HepG2 (cell line): Measurements from ENCODE around the gene TRIM7. TPM values are rescaled to one million over a fixed set of nuclear protein-coding genes. Genes with fewer than 3 reads are reported as not detected.
A peak's percentile ranks its signal among the peaks of the same experiment; 100 is the strongest.

Source experiments
- CBX1 ChIP-seq: IDR thresholded peaks from one replicate; pipeline ENCODE4 v1.6.1; 2016; ENCODE audit warnings: antibody characterized with exemption, low read depth
- EZH2 ChIP-seq: conservative IDR thresholded peaks from 2 replicates; pipeline ENCODE4 v1.6.1; 2012; ENCODE audit warnings: mild to moderate bottlenecking, low read depth, low read length, moderate library complexity
- GATAD2A ChIP-seq: IDR thresholded peaks from 2 replicates; pipeline ENCODE4 v1.6.1; 2016
- MYNN ChIP-seq: sonication (generic); formaldehyde crosslinking; IDR thresholded peaks from 2 replicates; pipeline ENCODE4 v1.4.0; 2020; ENCODE audit warnings: mild to moderate bottlenecking, low read depth, missing genetic modification reagents
- NAIF1 ChIP-seq: sonication (generic); formaldehyde crosslinking; IDR thresholded peaks from 2 replicates; pipeline ENCODE4 v1.5.0; 2020; ENCODE audit warnings: mild to moderate bottlenecking, missing genetic modification reagents, borderline replicate concordance
- RFX5 ChIP-seq: IDR thresholded peaks from 2 replicates; pipeline ENCODE4 v1.6.1; 2011; ENCODE audit warnings: low read depth, low read length, improper control_type of control experiment
- SIN3A ChIP-seq: IDR thresholded peaks from 2 replicates; pipeline ENCODE4 v1.6.1; 2011; ENCODE audit warnings: low read depth, mild to moderate bottlenecking, control low read depth, low read length, borderline replicate concordance
- SIN3B ChIP-seq: fragments of 150-350 bp; IDR thresholded peaks from 2 replicates; pipeline ENCODE4 v1.6.1; 2014; ENCODE audit warnings: low read length
- SMAD9 ChIP-seq: sonication (generic); formaldehyde crosslinking; IDR thresholded peaks from 2 replicates; pipeline ENCODE4 v1.5.1; 2020; ENCODE audit warnings: mild to moderate bottlenecking, missing genetic modification reagents
- SNAI1 ChIP-seq: sonication (generic); formaldehyde crosslinking; IDR thresholded peaks from 2 replicates; pipeline ENCODE4 v1.5.0; 2020; ENCODE audit warnings: mild to moderate bottlenecking, missing genetic modification reagents, borderline replicate concordance
- SOX13 ChIP-seq, 3 experiments: fragments of 450-650 bp in 1 of 3; sonication (generic) in 1 of 3; formaldehyde crosslinking in 1 of 3; IDR thresholded peaks in 2 of 3; conservative IDR thresholded peaks in 1 of 3; 2 replicates each; pipeline versions ENCODE4 v1.5.0 to v1.6.1; 2016 to 2020; ENCODE audit warnings: antibody characterized with exemption in 1 of 3, mild to moderate bottlenecking in 1 of 3, missing compliant biosample characterization in 1 of 3, missing genetic modification reagents in 1 of 3, moderate library complexity in 1 of 3
- SPEN ChIP-seq: sonication (generic); formaldehyde crosslinking; IDR thresholded peaks from 2 replicates; pipeline ENCODE4 v1.5.1; 2020; ENCODE audit warnings: low read depth, mild to moderate bottlenecking, missing genetic modification reagents
- SRY ChIP-seq: sonication (generic); formaldehyde crosslinking; IDR thresholded peaks from 2 replicates; pipeline ENCODE4 v1.8.0; 2022; ENCODE audit warnings: mild to moderate bottlenecking, missing genetic modification reagents
- STAT5B ChIP-seq: sonication (generic); formaldehyde crosslinking; IDR thresholded peaks from 2 replicates; pipeline ENCODE4 v1.4.0; 2020; ENCODE audit warnings: missing genetic modification reagents
- STAT6 ChIP-seq: sonication (generic); formaldehyde crosslinking; IDR thresholded peaks from 2 replicates; pipeline ENCODE4 v1.4.0; 2020; ENCODE audit warnings: missing genetic modification reagents, mild to moderate bottlenecking, borderline replicate concordance
- TBP ChIP-seq: sonication (generic); formaldehyde crosslinking; IDR thresholded peaks from 2 replicates; pipeline ENCODE4 v1.5.0; 2020; ENCODE audit warnings: missing genetic modification reagents
- THAP7 ChIP-seq: sonication (generic); formaldehyde crosslinking; IDR thresholded peaks from 2 replicates; pipeline ENCODE4 v1.8.1; 2023; ENCODE audit warnings: mild to moderate bottlenecking, missing genetic modification reagents
- ZFP90 ChIP-seq: sonication (generic); formaldehyde crosslinking; IDR thresholded peaks from 2 replicates; pipeline ENCODE4 v1.8.0; 2022; ENCODE audit warnings: missing genetic modification reagents, mild to moderate bottlenecking, inconsistent platforms, borderline replicate concordance
- ZNF160 ChIP-seq: sonication (generic); formaldehyde crosslinking; IDR thresholded peaks from 2 replicates; pipeline ENCODE4 v1.8.0; 2022; ENCODE audit warnings: mild to moderate bottlenecking, inconsistent platforms, missing genetic modification reagents
- ZNF639 ChIP-seq: conservative IDR thresholded peaks from 2 replicates; pipeline ENCODE4 v1.6.1; 2018; ENCODE audit warnings: missing genetic modification reagents
- ZNF878 ChIP-seq: sonication (generic); formaldehyde crosslinking; IDR thresholded peaks from 2 replicates; pipeline ENCODE4 v1.8.1; 2023; ENCODE audit warnings: mild to moderate bottlenecking, missing genetic modification reagents, moderate library complexity
- polyA plus RNA-seq, 8 experiments: library from polyadenylated mRNA; depleted of rRNA in 3 of 8; stranded (reverse) in 7 of 8; unstranded in 1 of 8; fragments of >200 nt; fragmentation: Illumina TruSeq in 4 of 8; extraction: Trizol in 4 of 8; gene quantifications; 2 replicates each; pipeline versions ENCODE4 v1.2.1 to v1.2.3, GENCODE V29; 2011 to 2016; ENCODE audit warnings: low read depth in 4 of 8, missing spikeins in 1 of 8, mixed read lengths in 1 of 8; ENCODE audit not compliant: insufficient read depth in 1 of 8
- total RNA-seq, 5 experiments: library from RNA; depleted of rRNA; stranded (reverse); fragments of >200 nt; fragmentation: Illumina TruSeq; extraction: Trizol; gene quantifications; 2 replicates each; pipeline ENCODE4 v1.2.3, GENCODE V29; 2016; ENCODE audit warnings: low read depth in 1 of 5
- TF ChIP-seq, protein P1 (sequence below): sonication (generic); formaldehyde crosslinking; IDR thresholded peaks from 2 replicates; pipeline ENCODE4 v1.4.0; 2020; ENCODE audit warnings: missing genetic modification reagents, mild to moderate bottlenecking, borderline replicate concordance

TRIM7 gene
- total and polyA plus RNA-seq, 2 of the 13 experiments (the other 11 are each of a cell fraction or from before 2014, with no cell fraction given) = 0.13 TPM; not detected in 1

DNA sequence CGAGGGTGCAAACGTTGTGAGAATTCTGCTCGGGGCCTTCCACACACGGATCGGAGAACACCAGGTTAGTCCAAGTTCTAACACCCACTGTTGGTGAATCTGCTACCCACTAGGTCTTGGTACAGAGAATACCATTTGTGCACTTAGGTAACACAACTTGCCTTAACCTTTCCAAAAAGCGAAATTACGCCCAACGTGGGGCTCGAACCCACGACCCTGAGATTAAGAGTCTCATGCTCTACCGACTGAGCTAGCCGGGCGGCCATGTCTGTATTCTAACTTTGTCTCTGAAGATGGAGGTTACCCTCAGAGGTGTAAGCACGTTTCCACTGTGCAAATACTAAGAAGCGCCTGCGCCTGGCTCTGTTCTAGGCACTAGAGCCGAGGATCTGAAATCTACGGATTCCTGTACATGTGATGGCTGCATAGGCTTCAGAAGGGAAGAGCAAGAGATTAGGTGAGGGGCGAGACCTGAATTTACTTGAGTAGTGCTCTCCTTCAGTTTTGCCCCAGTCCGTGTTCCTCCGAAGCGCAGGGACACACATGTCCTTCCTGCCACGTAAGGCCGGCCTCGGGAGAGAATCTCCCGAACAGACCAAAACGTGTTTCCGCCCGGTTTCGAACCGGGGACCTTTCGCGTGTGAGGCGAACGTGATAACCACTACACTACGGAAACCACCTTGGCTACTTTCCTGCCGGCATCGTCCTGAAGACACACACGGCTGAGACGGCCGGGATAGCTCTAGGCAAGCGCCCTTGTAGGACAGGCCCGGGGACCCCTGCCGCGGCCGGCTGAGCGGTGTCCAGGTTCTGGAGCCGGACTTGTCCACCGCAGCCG, 17.0 kb upstream of the TRIM7 start (continued):
- TF ChIP-seq ZNF160 (CRISPR knock-in tag) (peak; percentile 55; the same call in 1 of the 2 replicates), ZFP90 (CRISPR knock-in tag) (no peak), RFX5 (no peak), SPEN (CRISPR knock-in tag) (0 out of 2 replicates have a peak, but pooled peaks have one; percentile 13), ZNF878 (CRISPR knock-in tag) (peak; percentile 53), CBX1 (peak; percentile 87), SOX13 (IDR thresholded peaks at IDR 0.05) (0 out of 2 replicates have a peak, but pooled peaks have one; percentile 26), SOX13 (CRISPR knock-in tag; conservative IDR thresholded peaks at IDR 0.05 in 1 of 2, IDR thresholded peaks at IDR 0.05 in 1 of 2) (peak in 1 of 2 experiments; percentile 13; a peak in 1 of 4 replicates), GATAD2A (CRISPR knock-in tag) (peak; percentile 80), THAP7 (CRISPR knock-in tag) (peak; percentile 59; the same call in 1 of the 2 replicates), SIN3B (peak; percentile 5; the same call in 1 of the 2 replicates), STAT5B (peak; percentile 39; the same call in 1 of the 2 replicates), SIN3A (peak; percentile 62; the same call in 1 of the 2 replicates), STAT6 (CRISPR knock-in tag) (peak; percentile 95), EZH2 (no peak), ZNF639 (CRISPR knock-in tag) (peak; percentile 87), NAIF1 (CRISPR knock-in tag) (peak; percentile 71; the same call in 1 of the 2 replicates), SRY (CRISPR knock-in tag) (peak; percentile 36; the same call in 1 of the 2 replicates), TBP (peak; percentile 50; the same call in 1 of the 2 replicates), SNAI1 (peak; percentile 30; the same call in 1 of the 2 replicates), SMAD9 (peak; percentile 77; the same call in 1 of the 2 replicates), MYNN (CRISPR knock-in tag) (peak; percentile 53; the same call in 1 of the 2 replicates)
- TF ChIP-seq, protein P1, sequence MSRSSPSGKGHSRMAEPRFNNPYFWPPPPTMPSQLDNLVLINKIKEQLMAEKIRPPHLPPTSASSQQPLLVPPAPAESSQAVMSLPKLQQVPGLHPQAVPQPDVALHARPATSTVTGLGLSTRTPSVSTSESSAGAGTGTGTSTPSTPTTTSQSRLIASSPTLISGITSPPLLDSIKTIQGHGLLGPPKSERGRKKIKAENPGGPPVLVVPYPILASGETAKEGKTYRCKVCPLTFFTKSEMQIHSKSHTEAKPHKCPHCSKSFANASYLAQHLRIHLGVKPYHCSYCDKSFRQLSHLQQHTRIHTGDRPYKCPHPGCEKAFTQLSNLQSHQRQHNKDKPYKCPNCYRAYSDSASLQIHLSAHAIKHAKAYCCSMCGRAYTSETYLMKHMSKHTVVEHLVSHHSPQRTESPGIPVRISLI = peak; percentile 8; the same call in 1 of the 2 replicates
